Duodenal mucosa (tissue), 2 donors: ENCODE data around the gene IGFBP5.

Source experiments
- H3K27ac ChIP-seq: one replicate; pipeline ENCODE4 v1.7.0; 2013; ENCODE audit warnings: low read depth, low read length
- H3K27me3 ChIP-seq, 2 donors: one replicate each; pipeline ENCODE4 v1.7.0; 2013; ENCODE audit warnings: low read length in 2 of 2, control low read depth in 1 of 2; ENCODE audit not compliant: insufficient read depth in 2 of 2, control insufficient read depth in 1 of 2
- H3K36me3 ChIP-seq, 2 donors: one replicate each; pipeline ENCODE4 v1.7.0; 2013; ENCODE audit warnings: low read length in 2 of 2, control low read depth in 1 of 2; ENCODE audit not compliant: insufficient read depth in 2 of 2, control insufficient read depth in 1 of 2
- H3K4me1 ChIP-seq, 2 donors: one replicate each; pipeline ENCODE4 v1.7.0; 2013; ENCODE audit warnings: low read length in 2 of 2, control low read depth in 1 of 2; ENCODE audit not compliant: insufficient read depth in 2 of 2, control insufficient read depth in 1 of 2
- H3K4me3 ChIP-seq, 2 donors: one replicate each; pipeline ENCODE4 v1.7.0; 2013; ENCODE audit warnings: low read length in 2 of 2, low read depth in 1 of 2
- H3K9ac ChIP-seq, 2 donors: one replicate each; pipeline ENCODE4 v1.7.0; 2013; ENCODE audit warnings: low read length in 2 of 2, low read depth in 1 of 2
- H3K9me3 ChIP-seq, 2 donors: one replicate each; pipeline ENCODE4 v1.7.0; 2013; ENCODE audit warnings: low read length in 2 of 2, control low read depth in 1 of 2; ENCODE audit not compliant: control insufficient read depth in 1 of 2

Gene IGFBP5

DNA sequence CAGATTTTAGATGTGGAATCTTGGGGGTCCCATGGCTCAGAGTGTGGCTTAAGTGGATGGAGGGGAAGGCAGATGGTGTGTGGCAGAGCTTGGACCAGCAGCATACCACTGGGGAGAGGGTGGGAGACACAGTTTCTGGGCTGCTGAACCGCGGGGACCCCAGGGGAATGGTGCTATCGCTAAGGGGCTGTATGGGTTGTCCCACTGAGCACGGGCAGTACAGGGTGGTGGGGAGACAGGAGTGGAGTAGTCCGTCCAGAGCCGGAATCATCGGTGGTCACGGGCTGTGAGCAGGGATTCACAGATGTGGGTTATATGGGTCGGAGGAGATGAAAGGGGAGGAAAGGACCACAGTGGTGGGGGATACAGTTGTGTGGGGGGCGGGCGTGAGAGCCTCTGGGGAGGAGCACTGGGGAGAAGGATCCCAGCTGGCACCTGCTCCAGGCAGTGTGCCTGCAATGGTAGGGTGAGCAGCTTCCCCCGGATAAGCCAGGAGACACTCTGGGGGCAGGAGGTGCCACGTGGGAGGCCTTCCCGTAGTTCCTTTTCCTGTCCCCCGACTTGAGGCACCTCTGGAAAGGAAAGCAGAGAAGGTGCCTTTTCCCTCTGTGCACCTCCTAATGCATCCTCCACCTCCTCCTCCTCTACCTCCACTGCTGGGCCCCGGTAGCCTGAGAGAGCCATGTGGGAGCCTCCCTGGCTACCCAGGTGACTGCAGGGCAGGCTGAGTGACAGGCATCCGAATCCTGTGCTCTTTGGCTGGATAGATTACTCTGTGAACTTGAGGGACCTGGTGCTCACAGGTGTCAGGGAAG, 24.9 kb downstream of the IGFBP5 start:
- no peaks in the 10 kb centered on the region for H3K27me3 ChIP-seq
- no peak overlapping the region for H3K9ac ChIP-seq
- no peaks in the 10 kb centered on the region for H3K9me3 ChIP-seq
- H3K4me3 ChIP-seq: no peak overlapping the region
- H3K4me1 ChIP-seq: peaks cover 7 to 8% of the 10 kb centered on the region in 2 donors
- peaks cover 0 to 2% of the 10 kb centered on the region in 2 donors for H3K36me3 ChIP-seq
- no peak overlapping the region for H3K27ac ChIP-seq

DNA sequence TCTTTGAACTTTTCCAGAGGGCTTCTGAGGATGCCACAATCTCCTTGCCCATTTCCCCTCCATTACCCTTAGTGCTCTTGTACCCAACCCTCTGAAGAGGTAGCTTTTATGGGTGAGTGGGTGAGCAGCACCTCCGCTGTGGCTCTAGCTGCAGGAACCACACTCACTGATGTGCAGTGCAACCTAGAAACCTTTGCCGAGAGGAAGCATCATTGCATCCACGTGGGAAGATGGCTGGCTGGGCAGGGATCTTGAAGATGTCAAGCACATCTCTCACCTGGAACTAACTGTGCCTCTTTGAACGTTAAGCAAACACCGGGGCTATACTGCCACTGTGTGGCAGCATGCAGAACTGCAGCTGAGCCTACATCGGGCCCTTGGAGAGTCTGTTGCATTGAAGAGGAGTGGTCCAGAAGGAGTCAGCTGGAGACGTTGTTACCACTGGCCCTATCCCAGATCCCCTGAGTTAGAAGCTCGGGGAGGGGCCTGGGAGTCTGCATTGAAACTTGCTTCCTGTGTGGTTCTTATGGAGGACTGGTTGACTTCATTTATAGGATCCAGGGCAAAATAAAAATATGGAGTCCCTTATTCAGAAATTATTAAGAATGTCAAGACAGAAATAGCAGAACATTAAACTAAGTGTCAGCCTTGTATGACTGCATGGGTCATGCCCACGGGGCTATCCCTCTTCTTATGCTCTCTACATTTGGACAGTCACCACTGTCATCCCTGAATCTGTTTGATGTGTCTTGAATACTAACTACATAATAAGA, 28.7 kb downstream of the IGFBP5 start:
- Histone ChIP-seq H3K36me3 (peaks cover 5 to 6% of the 10 kb centered on the region in 2 donors), H3K9me3 (no peaks in the 10 kb centered on the region), H3K4me1 (peaks cover 15 to 20% of the 10 kb centered on the region in 2 donors), H3K9ac (no peak overlapping the region), H3K27me3 (no peaks in the 10 kb centered on the region), H3K27ac (no peak overlapping the region), H3K4me3 (no peak overlapping the region)

DNA sequence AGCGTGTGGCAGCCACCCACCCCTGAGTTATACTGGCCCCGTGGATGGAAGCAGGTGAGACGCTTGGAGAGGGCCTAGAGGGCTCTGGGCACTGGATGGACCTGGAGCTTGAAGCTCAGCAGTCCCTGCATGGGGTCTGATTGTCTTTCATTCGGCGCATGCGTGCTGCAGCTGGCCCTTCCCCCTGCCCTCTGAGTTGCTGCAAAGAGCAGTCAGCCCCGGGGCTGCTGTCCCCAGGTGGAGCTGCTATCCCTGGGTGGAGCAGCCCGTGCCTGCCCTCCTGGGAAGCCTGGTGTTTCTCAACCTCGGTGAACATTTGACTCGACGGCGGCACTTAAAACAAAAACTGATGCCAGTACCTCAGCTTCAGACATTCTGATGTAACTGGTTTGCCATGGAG, 29.6 kb downstream of the IGFBP5 start:
- H3K9me3 ChIP-seq: no peaks in the 10 kb centered on the region
- no peak overlapping the region for H3K4me3 ChIP-seq
- no peak overlapping the region for H3K27ac ChIP-seq
- peaks cover 5 to 6% of the 10 kb centered on the region in 2 donors for H3K36me3 ChIP-seq
- no peaks in the 10 kb centered on the region for H3K27me3 ChIP-seq
- no peak overlapping the region for H3K9ac ChIP-seq
- peaks cover 15 to 20% of the 10 kb centered on the region in 2 donors for H3K4me1 ChIP-seq

DNA sequence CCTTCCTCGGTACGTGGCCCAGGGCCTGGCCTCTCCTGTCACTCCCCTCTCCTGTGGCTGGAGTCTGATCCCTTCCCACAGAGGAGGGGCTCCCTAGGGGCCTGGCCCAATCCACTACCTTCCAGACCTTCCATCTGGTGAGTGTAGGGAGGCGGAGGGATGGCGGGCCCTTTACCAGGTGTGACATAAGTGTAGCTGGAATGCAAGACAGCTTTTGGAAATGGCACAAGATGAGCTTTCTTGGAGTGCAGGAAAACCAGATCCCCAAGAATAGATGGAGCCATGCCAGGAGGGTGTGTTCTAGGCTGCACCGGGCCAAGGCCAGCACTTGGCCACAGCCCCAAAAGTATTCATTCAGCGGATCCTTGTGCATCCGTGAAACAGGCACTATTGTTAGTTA, 30.1 kb downstream of the IGFBP5 start:
- no peak overlapping the region for H3K4me3 ChIP-seq
- no peak overlapping the region for H3K27ac ChIP-seq
- H3K9ac ChIP-seq: no peak overlapping the region
- H3K4me1 ChIP-seq: peaks cover 15 to 20% of the 10 kb centered on the region in 2 donors
- no peaks in the 10 kb centered on the region for H3K27me3 ChIP-seq
- no peaks in the 10 kb centered on the region for H3K9me3 ChIP-seq
- H3K36me3 ChIP-seq: peaks cover 6 to 10% of the 10 kb centered on the region in 2 donors

DNA sequence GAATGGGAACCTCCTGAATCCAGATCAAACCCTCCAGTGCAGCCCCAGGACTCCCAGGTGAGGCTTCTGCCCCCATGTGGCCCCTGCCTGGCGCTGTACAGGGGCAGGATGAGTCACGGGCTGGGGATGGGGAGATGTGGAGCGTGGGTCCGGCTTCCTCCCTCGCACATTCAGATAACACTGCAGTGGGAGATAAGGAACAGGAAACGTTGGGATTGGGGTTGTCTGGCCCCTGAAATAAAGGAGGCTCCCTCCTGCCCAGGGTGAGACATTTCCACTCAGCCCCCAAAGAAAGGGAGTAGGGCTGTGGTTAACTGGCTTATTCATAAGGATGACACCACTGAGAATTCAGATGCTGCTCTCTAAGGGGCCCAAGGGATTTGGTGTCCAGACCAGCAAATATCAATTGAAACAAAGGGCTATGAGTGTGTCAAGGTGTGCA, 30.7 kb downstream of the IGFBP5 start:
- Histone ChIP-seq H3K27me3 (no peaks in the 10 kb centered on the region), H3K27ac (no peak overlapping the region), H3K9me3 (no peaks in the 10 kb centered on the region), H3K4me1 (peaks cover 15 to 21% of the 10 kb centered on the region in 2 donors), H3K9ac (no peak overlapping the region), H3K36me3 (peaks cover 6 to 10% of the 10 kb centered on the region in 2 donors), H3K4me3 (no peak overlapping the region)

DNA sequence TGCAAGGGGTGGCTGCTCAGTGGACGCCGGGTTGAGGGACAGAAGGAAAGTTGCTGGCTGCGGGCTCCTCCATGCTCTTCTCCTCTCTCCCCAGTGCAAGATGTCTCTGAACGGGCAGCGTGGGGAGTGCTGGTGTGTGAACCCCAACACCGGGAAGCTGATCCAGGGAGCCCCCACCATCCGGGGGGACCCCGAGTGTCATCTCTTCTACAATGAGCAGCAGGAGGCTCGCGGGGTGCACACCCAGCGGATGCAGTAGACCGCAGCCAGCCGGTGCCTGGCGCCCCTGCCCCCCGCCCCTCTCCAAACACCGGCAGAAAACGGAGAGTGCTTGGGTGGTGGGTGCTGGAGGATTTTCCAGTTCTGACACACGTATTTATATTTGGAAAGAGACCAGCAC, 31.5 kb downstream of the IGFBP5 start:
- Histone ChIP-seq H3K9ac (no peak overlapping the region), H3K36me3 (peaks cover 6 to 10% of the 10 kb centered on the region in 2 donors), H3K27ac (no peak overlapping the region), H3K9me3 (no peaks in the 10 kb centered on the region), H3K4me1 (peaks cover 18 to 28% of the 10 kb centered on the region in 2 donors), H3K27me3 (no peaks in the 10 kb centered on the region), H3K4me3 (no peak overlapping the region)

DNA sequence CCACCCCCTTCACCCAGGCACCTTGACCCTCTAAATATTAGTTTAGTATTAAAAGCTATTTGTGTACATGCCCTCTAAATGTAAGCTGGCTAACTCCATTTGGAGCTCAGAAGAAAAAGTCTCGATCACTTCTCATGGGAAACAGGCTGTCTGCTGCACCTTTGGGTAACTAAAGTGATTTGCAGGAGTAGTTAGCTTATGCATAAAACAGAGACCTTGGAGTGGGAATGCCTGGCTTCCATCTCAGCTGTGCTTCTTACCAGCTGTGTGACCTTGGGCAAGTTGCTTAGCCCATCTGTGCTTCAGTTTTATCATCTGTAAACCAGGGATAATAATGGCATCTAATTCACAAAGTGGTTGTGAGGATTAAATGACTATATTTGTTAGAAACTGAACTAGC, 32.2 kb downstream of the IGFBP5 start:
- Histone ChIP-seq H3K9ac (no peak overlapping the region), H3K27ac (no peak overlapping the region), H3K9me3 (no peaks in the 10 kb centered on the region), H3K36me3 (peaks cover 6 to 10% of the 10 kb centered on the region in 2 donors), H3K27me3 (no peaks in the 10 kb centered on the region), H3K4me1 (peaks cover 18 to 32% of the 10 kb centered on the region in 2 donors), H3K4me3 (no peak overlapping the region)

DNA sequence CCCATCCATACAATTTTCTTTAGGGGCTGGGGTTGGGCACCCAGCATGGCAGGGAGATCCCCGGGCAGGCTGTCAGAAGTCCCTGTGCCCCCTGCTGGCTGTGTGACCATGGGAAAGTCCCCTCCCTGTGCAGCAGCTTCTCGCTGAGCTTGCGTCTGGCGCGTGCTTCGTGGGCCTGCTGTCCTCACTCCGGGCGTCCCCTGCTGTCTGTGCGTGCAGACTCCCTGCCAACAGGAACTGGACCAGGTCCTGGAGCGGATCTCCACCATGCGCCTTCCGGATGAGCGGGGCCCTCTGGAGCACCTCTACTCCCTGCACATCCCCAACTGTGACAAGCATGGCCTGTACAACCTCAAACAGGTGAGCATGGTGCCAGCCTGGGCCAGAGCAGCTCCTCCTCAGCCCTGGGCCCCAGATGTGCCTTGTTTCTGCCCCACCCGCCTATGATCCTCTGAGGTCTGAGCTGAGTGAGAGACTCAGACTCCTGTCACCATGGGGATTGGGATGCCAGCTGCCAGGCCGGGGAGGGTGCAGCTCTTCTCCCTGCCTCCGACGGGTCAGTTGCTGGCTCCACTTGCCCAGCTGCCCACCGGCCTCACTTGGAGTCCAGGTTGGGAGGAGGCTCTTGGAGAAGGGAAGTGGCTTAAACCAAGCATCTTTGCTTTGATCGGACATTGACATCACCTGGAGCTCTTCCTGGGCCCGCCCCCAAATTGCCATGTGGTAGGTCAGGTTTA, 33.5 kb downstream of the IGFBP5 start:
- Histone ChIP-seq H3K4me1 (peaks cover 18 to 32% of the 10 kb centered on the region in 2 donors), H3K9ac (no peak overlapping the region), H3K27ac (no peak overlapping the region), H3K9me3 (no peaks in the 10 kb centered on the region), H3K4me3 (no peak overlapping the region), H3K27me3 (no peaks in the 10 kb centered on the region), H3K36me3 (peaks cover 6 to 12% of the 10 kb centered on the region in 2 donors)

DNA sequence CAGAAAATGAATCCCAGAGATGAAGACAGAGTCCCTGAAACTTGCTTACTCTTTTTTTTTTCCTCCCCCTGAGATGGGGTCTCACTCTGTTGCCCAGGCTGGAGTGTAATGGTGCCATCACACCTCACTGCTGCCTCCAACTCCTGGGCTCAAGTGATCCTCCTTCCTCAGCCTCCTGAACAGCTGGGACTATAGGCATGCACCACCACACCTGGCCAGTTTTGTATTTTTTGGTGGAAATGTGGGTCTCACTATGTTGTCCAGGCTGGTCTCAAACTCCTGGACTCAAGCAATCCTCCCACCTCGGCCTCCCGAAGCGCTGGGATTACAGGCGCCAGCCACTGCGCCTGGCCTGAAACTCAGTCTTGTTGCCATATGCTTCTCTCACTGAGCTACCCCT, 34.3 kb downstream of the IGFBP5 start:
- Histone ChIP-seq H3K27me3 (no peaks in the 10 kb centered on the region), H3K4me3 (no peak overlapping the region), H3K36me3 (peaks cover 6 to 15% of the 10 kb centered on the region in 2 donors), H3K9ac (no peak overlapping the region), H3K4me1 (peaks cover 17 to 30% of the 10 kb centered on the region in 2 donors), H3K9me3 (no peaks in the 10 kb centered on the region), H3K27ac (no peak overlapping the region)
